H1 (cell line): Measurements from ENCODE around the gene ZNF143. TPM values are rescaled to one million over a fixed set of nuclear protein-coding genes. Genes with fewer than 3 reads are reported as not detected.
A peak's percentile ranks its signal among the peaks of the same experiment; 100 is the strongest.

Source experiments
- CBX8 ChIP-seq: fragments of 300-800, 300-1000 bp; sonication (generic); IDR thresholded peaks from 2 replicates; pipeline ENCODE4 v1.7.1; 2016; ENCODE audit warnings: low read depth, low read length, borderline replicate concordance
- CREB1 ChIP-seq: IDR thresholded peaks from 2 replicates; pipeline ENCODE4 v1.6.1; 2012; ENCODE audit warnings: inconsistent platforms
- EP300 ChIP-seq, 2 experiments: IDR thresholded peaks; 1 replicate in 1 of 2; 2 replicates in 1 of 2; pipeline ENCODE4 v1.6.1; 2011 to 2012; ENCODE audit warnings: low read depth in 2 of 2, low read length in 2 of 2, mild to moderate bottlenecking in 2 of 2, borderline replicate concordance in 1 of 2, inconsistent platforms in 1 of 2, moderate library complexity in 1 of 2
- GTF2F1 ChIP-seq: IDR thresholded peaks from 2 replicates; pipeline ENCODE4 v1.6.1; 2012; ENCODE audit warnings: low read depth, low read length, improper control_type of control experiment, borderline replicate concordance
- KDM1A ChIP-seq: fragments of 200-600, 300-600 bp; sonication (generic); IDR thresholded peaks from 2 replicates; pipeline ENCODE4 v1.7.1; 2016; ENCODE audit warnings: mild to moderate bottlenecking, low read length, borderline replicate concordance
- MAFK ChIP-seq: IDR thresholded peaks from 2 replicates; pipeline ENCODE4 v1.6.1; 2012; ENCODE audit warnings: low read depth, mild to moderate bottlenecking, improper control_type of control experiment, low read length
- NRF1 ChIP-seq: IDR thresholded peaks from 2 replicates; pipeline ENCODE4 v1.6.1; 2011; ENCODE audit warnings: mild to moderate bottlenecking, low read depth, low read length, improper control_type of control experiment
- RAD21 ChIP-seq, 2 experiments: IDR thresholded peaks in 1 of 2; conservative IDR thresholded peaks in 1 of 2; 2 replicates each; pipeline ENCODE4 v1.6.1; 2011; ENCODE audit warnings: low read depth in 2 of 2, low read length in 2 of 2, improper control_type of control experiment in 1 of 2, inconsistent platforms in 1 of 2, mild to moderate bottlenecking in 1 of 2, moderate library complexity in 1 of 2
- RFX5 ChIP-seq: IDR thresholded peaks from 2 replicates; pipeline ENCODE4 v1.6.1; 2011; ENCODE audit warnings: low read depth, low read length, improper control_type of control experiment, borderline replicate concordance
- RNF2 ChIP-seq: fragments of 200-900, 300-1000 bp; sonication (generic); IDR thresholded peaks from 2 replicates; pipeline ENCODE4 v1.7.1; 2016; ENCODE audit warnings: borderline replicate concordance, low read depth, mild to moderate bottlenecking, antibody characterized with exemption, low read length; ENCODE audit not compliant: poor library complexity, severe bottlenecking; ENCODE audit errors: missing control alignments
- SIX5 ChIP-seq: IDR thresholded peaks from 2 replicates; pipeline ENCODE4 v1.6.1; 2011; ENCODE audit warnings: mild to moderate bottlenecking, low read depth, low read length
- SP4 ChIP-seq: IDR thresholded peaks from 2 replicates; pipeline ENCODE4 v1.6.1; 2012; ENCODE audit warnings: low read length, inconsistent platforms
- SUZ12 ChIP-seq: fragments of 200-600 bp; sonication (generic); IDR thresholded peaks from 2 replicates; pipeline ENCODE4 v1.6.1; 2012; ENCODE audit warnings: mild to moderate bottlenecking, inconsistent platforms, low read length, moderate library complexity, mixed read lengths
- TAF1 ChIP-seq: IDR thresholded peaks from 2 replicates; pipeline ENCODE4 v1.6.1; 2011; ENCODE audit warnings: mild to moderate bottlenecking, low read depth, low read length
- TAF7 ChIP-seq: optimal IDR thresholded peaks from 2 replicates; pipeline ENCODE3; 2011; ENCODE audit warnings: low read depth, mild to moderate bottlenecking, inconsistent platforms, low read length, moderate library complexity, borderline replicate concordance
- TCF12 ChIP-seq: IDR thresholded peaks from 2 replicates; pipeline ENCODE4 v1.6.1; 2011; ENCODE audit warnings: low read depth, mild to moderate bottlenecking, low read length
- YY1 ChIP-seq: IDR thresholded peaks from 2 replicates; pipeline ENCODE4 v1.6.1; 2011; ENCODE audit warnings: low read depth, mild to moderate bottlenecking, low read length
- polyA plus RNA-seq, 7 experiments: library from polyadenylated mRNA; depleted of rRNA in 3 of 7; stranded (reverse) in 5 of 7; unstranded in 2 of 7; fragments of >200 nt in 5 of 7; fragments of 200-250 nt in 2 of 7; gene quantifications; 1 replicate in 5 of 7; 2 replicates in 1 of 7; 4 replicates in 1 of 7; pipeline versions ENCODE4 v1.2.1 to v1.2.3, GENCODE V29; 2011 to 2013; ENCODE audit warnings: missing spikeins in 2 of 7, mixed read lengths in 2 of 7
- total RNA-seq: library from RNA; stranded (reverse); fragmentation: NEBNext Ultra II Directional; extraction: Animal tissue kit (Norgen Biotek cat#: 25700); gene quantifications from 2 replicates; pipeline ENCODE4 v1.2.1, GENCODE V29; 2021
- TF ChIP-seq, protein P1 (sequence below): IDR thresholded peaks from 2 replicates; pipeline ENCODE4 v1.6.1; 2011; ENCODE audit warnings: low read length, improper control_type of control experiment
- TF ChIP-seq, protein P2 (sequence below): IDR thresholded peaks from 2 replicates; pipeline ENCODE4 v1.6.1; 2012; ENCODE audit warnings: low read length, inconsistent platforms
- TF ChIP-seq, protein P3 (sequence below): IDR thresholded peaks from 2 replicates; pipeline ENCODE4 v1.6.1; 2012; ENCODE audit warnings: inconsistent platforms

Gene ZNF143
- total and polyA plus RNA-seq, 2 of the 8 experiments (the other 6 are each of a cell fraction or from before 2014, with no cell fraction given): 43.0 to 69.2 TPM

DNA sequence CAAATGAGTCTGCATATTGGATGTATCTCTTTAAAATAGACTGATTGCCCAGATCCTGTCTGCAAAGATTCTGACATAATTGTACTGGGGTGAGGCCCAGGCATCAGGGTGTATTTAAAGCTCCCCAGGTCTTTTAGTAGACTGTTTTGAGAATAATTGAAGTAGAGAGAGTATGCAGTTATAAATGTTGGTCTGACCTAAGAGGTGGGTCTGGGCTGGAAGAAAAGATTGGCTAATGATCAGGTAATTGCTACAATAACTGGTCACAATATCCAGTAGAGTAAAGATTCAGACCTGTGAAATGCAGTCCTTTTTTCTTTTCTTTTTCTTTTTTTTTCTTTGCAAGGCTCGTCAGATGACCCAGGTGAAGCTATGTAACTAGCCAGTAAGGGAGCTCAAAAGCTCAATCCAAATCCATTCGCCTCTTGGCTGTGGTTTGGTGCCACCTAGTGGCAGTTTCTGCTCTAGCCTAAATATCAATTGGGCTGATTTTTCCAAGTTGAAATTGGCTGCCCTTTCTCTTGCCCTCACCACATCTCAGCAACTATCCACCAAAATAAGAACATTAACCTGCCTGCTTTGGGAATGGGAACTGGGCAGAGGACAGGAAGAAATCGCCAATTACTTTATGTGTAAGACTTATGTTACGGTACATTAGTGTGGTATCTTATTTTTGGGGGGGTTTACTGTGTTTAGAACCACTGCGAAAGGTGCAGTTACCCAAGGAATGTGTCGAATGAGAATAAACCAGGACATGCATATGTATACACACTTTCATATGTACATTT, 45.9 kb downstream of the ZNF143 start (continued):
- TF ChIP-seq CREB1 (peak; percentile 41; the same call in 1 of the 2 replicates), RFX5 (no peak), TAF7 (no peak), NRF1 (no peak), SIX5 (no peak), MAFK (0 out of 2 replicates have a peak, but pooled peaks have one; percentile 1), GTF2F1 (no peak), TCF12 (no peak), SUZ12 (no peak), SP4 (no peak), TAF1 (no peak), KDM1A (no peak), YY1 (no peak), RAD21 (IDR thresholded peaks at IDR 0.05 in 1 of 2, conservative IDR thresholded peaks at IDR 0.05 in 1 of 2; ENCODE audit: low read depth in 2 of 2, low read length in 2 of 2) (peak; percentile 92 to 93), CBX8 (no peak), EP300 (IDR thresholded peaks at IDR 0.05; ENCODE audit: borderline replicate concordance in 1 of 2, low read depth in 2 of 2, low read length in 2 of 2) (no peak), RNF2 (no peak)
- TF ChIP-seq, protein P1, sequence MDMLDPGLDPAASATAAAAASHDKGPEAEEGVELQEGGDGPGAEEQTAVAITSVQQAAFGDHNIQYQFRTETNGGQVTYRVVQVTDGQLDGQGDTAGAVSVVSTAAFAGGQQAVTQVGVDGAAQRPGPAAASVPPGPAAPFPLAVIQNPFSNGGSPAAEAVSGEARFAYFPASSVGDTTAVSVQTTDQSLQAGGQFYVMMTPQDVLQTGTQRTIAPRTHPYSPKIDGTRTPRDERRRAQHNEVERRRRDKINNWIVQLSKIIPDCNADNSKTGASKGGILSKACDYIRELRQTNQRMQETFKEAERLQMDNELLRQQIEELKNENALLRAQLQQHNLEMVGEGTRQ: peak; percentile 50; the same call in 1 of the 2 replicates
- TF ChIP-seq, protein P2, sequence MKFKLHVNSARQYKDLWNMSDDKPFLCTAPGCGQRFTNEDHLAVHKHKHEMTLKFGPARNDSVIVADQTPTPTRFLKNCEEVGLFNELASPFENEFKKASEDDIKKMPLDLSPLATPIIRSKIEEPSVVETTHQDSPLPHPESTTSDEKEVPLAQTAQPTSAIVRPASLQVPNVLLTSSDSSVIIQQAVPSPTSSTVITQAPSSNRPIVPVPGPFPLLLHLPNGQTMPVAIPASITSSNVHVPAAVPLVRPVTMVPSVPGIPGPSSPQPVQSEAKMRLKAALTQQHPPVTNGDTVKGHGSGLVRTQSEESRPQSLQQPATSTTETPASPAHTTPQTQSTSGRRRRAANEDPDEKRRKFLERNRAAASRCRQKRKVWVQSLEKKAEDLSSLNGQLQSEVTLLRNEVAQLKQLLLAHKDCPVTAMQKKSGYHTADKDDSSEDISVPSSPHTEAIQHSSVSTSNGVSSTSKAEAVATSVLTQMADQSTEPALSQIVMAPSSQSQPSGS: 0 out of 2 replicates have a peak, but pooled peaks have one; percentile 51
- TF ChIP-seq, protein P3, sequence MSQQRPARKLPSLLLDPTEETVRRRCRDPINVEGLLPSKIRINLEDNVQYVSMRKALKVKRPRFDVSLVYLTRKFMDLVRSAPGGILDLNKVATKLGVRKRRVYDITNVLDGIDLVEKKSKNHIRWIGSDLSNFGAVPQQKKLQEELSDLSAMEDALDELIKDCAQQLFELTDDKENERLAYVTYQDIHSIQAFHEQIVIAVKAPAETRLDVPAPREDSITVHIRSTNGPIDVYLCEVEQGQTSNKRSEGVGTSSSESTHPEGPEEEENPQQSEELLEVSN: no peak
